GM12878 (cell line): Measurements from ENCODE around the gene MAPK1. TPM values are rescaled to one million over a fixed set of nuclear protein-coding genes. Genes with fewer than 3 reads are reported as not detected.
A peak's percentile ranks its signal among the peaks of the same experiment; 100 is the strongest.

Experiments
- ASH2L ChIP-seq: fragments of 300-600, 200-600 bp; sonication (generic); IDR thresholded peaks from 2 replicates; pipeline ENCODE4 v1.6.1; 2017; ENCODE audit warnings: low read depth, mild to moderate bottlenecking, borderline replicate concordance
- BHLHE40 ChIP-seq, 2 experiments: fragments of 450-650 bp in 1 of 2; IDR thresholded peaks; 2 replicates each; pipeline ENCODE4 v1.6.1; 2011 to 2017; ENCODE audit warnings: low read depth in 2 of 2, borderline replicate concordance in 1 of 2, improper control_type of control experiment in 1 of 2, low read length in 1 of 2, mild to moderate bottlenecking in 1 of 2
- CBX3 ChIP-seq: fragments of 200-600 bp; sonication (generic); IDR thresholded peaks from 2 replicates; pipeline ENCODE4 v1.6.1; 2016; ENCODE audit warnings: low read depth, borderline replicate concordance
- CHD1 ChIP-seq: IDR thresholded peaks from 2 replicates; pipeline ENCODE4 v1.6.1; 2012; ENCODE audit warnings: low read depth, low read length, improper control_type of control experiment
- CHD2 ChIP-seq: IDR thresholded peaks from 2 replicates; pipeline ENCODE4 v1.6.1; 2011; ENCODE audit warnings: low read depth, low read length, improper control_type of control experiment, borderline replicate concordance
- CREM ChIP-seq: IDR thresholded peaks from 2 replicates; pipeline ENCODE4 v1.6.1; 2014; ENCODE audit warnings: antibody characterized with exemption, low read depth
- FOXK2 ChIP-seq: fragments of 450-650 bp; IDR thresholded peaks from 2 replicates; pipeline ENCODE4 v1.6.1; 2017; ENCODE audit warnings: mild to moderate bottlenecking, moderate library complexity
- FOXM1 ChIP-seq: IDR thresholded peaks from 2 replicates; pipeline ENCODE4 v1.6.1; 2012; ENCODE audit warnings: low read depth, mild to moderate bottlenecking, inconsistent platforms, low read length, moderate library complexity
- KLF5 ChIP-seq: fragments of 450-650 bp; IDR thresholded peaks from 2 replicates; pipeline ENCODE4 v1.6.1; 2014; ENCODE audit warnings: mild to moderate bottlenecking; ENCODE audit not compliant: partially characterized antibody
- MTA2 ChIP-seq: fragments of 450-650 bp; IDR thresholded peaks from 2 replicates; pipeline ENCODE4 v1.6.1; 2016; ENCODE audit warnings: low read depth, mild to moderate bottlenecking, moderate library complexity
- MTA3 ChIP-seq: IDR thresholded peaks from 2 replicates; pipeline ENCODE4 v1.6.1; 2012; ENCODE audit warnings: low read length, inconsistent platforms, borderline replicate concordance
- MYB ChIP-seq: fragments of 150-350 bp; IDR thresholded peaks from 2 replicates; pipeline ENCODE4 v1.6.1; 2014; ENCODE audit warnings: mild to moderate bottlenecking, low read depth, low read length, borderline replicate concordance
- NFYA ChIP-seq: IDR thresholded peaks from 2 replicates; pipeline ENCODE4 v1.6.1; 2011; ENCODE audit warnings: low read depth, mild to moderate bottlenecking, low read length, improper control_type of control experiment, borderline replicate concordance
- NR2C1 ChIP-seq: fragments of 450-650 bp; IDR thresholded peaks from 2 replicates; pipeline ENCODE4 v1.6.1; 2017; ENCODE audit warnings: antibody characterized with exemption, mild to moderate bottlenecking, moderate library complexity
- NR2C2 ChIP-seq: IDR thresholded peaks from 2 replicates; pipeline ENCODE4 v1.6.1; 2011; ENCODE audit warnings: borderline replicate concordance, low read depth; ENCODE audit not compliant: control insufficient read depth, insufficient read length
- PAX8 ChIP-seq: fragments of 450-650 bp; IDR thresholded peaks from 2 replicates; pipeline ENCODE4 v1.6.1; 2017; ENCODE audit warnings: mild to moderate bottlenecking, moderate library complexity
- RAD51 ChIP-seq: fragments of 450-650 bp; IDR thresholded peaks from 2 replicates; pipeline ENCODE4 v1.6.1; 2016; ENCODE audit warnings: moderate library complexity, mild to moderate bottlenecking, inconsistent platforms
- RBBP5 ChIP-seq: fragments of 200-600 bp; sonication (generic); conservative IDR thresholded peaks from 2 replicates; pipeline ENCODE4 v1.6.1; 2016
- RUNX3 ChIP-seq: IDR thresholded peaks from 2 replicates; pipeline ENCODE4 v1.6.1; 2012; ENCODE audit warnings: low read length, inconsistent platforms
- SPI1 ChIP-seq: IDR thresholded peaks from 2 replicates; pipeline ENCODE4 v1.6.1; 2011; ENCODE audit warnings: low read depth, mild to moderate bottlenecking, low read length, moderate library complexity, borderline replicate concordance; ENCODE audit not compliant: insufficient read depth
- SREBF2 ChIP-seq: IDR thresholded peaks from 2 replicates; pipeline ENCODE4 v1.6.1; 2012; ENCODE audit warnings: mild to moderate bottlenecking, low read length
- STAT1 ChIP-seq: fragments of 450-650 bp; conservative IDR thresholded peaks from 2 replicates; pipeline ENCODE4 v1.6.1; 2014; ENCODE audit warnings: antibody characterized with exemption, mild to moderate bottlenecking
- TCF12 ChIP-seq: IDR thresholded peaks from 2 replicates; pipeline ENCODE4 v1.6.1; 2011; ENCODE audit warnings: low read depth, mild to moderate bottlenecking, low read length
- YBX1 ChIP-seq: fragments of 450-650 bp; IDR thresholded peaks from 2 replicates; pipeline ENCODE4 v1.6.1; 2016; ENCODE audit warnings: antibody characterized with exemption
- ZNF384 ChIP-seq: IDR thresholded peaks from 2 replicates; pipeline ENCODE4 v1.6.1; 2012; ENCODE audit warnings: low read depth, mild to moderate bottlenecking, low read length, improper control_type of control experiment, borderline replicate concordance
- polyA plus RNA-seq, 11 experiments: library from polyadenylated mRNA; depleted of rRNA in 4 of 11; unstranded in 6 of 11; stranded (reverse) in 5 of 11; fragments of >200 nt; fragmentation: Nextera tagmentation in 4 of 11; fragmentation: Illumina TruSeq in 1 of 11; extraction: Ambion mirVana in 4 of 11; extraction: Trizol in 1 of 11; gene quantifications; 1 replicate in 1 of 11; 2 replicates in 10 of 11; pipeline versions ENCODE4 v1.2.1 to v1.2.3, GENCODE V29; 2011 to 2016; ENCODE audit warnings: inconsistent platforms in 2 of 11, missing spikeins in 2 of 11, low read depth in 1 of 11
- total RNA-seq, 4 experiments: library from RNA; depleted of rRNA in 3 of 4; stranded (reverse); fragments of >200 nt in 3 of 4; fragmentation: Illumina TruSeq in 1 of 4; extraction: Trizol in 1 of 4; gene quantifications; 2 replicates each; pipeline versions ENCODE4 v1.2.1 to v1.2.3, GENCODE V29; 2013 to 2021
- TF ChIP-seq, protein P1 (sequence below): fragments of 450-650 bp; IDR thresholded peaks from 2 replicates; pipeline ENCODE4 v1.6.1; 2016; ENCODE audit warnings: mild to moderate bottlenecking
- TF ChIP-seq, protein P2 (sequence below): fragments of 450-650 bp; formaldehyde crosslinking; IDR thresholded peaks from 2 replicates; pipeline ENCODE4 v1.4.0; 2020; ENCODE audit warnings: mild to moderate bottlenecking, moderate library complexity
- TF ChIP-seq, protein P3 (sequence below): fragments of 450-650 bp; IDR thresholded peaks from 2 replicates; pipeline ENCODE4 v1.6.1; 2017; ENCODE audit warnings: mild to moderate bottlenecking, low read depth, inconsistent platforms; ENCODE audit not compliant: poor library complexity, severe bottlenecking

MAPK1 gene
- total and polyA plus RNA-seq, 10 of the 15 experiments (the other 5 are each of a cell fraction or from before 2014, with no cell fraction given): 7.0 to 123 (median 58.4) TPM

DNA sequence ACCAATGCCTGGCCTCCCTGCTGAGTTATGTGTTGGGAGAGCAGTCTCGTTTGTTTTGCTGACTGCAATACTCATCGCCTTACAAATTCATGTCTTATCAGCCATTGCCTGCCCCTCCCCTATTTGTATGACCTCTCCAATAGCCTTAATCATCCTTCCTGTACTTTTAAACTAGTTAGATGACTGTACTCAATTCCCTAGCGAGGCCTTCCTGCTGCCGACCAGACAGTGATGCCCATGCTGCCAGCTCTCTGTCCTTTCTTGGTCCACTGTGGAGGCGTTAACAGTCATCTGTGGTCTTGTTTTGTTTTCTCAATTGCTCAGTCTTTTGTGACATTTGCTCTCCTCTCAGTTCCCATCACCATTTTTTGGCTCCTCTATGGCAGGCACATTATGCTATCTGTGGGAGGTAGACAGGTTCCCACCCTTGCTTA is 111.6 kb downstream of the MAPK1 start (continued):
- TF ChIP-seq SREBF2 (no peak), SPI1 (no peak), CBX3 (no peak), NFYA (no peak), MYB (no peak), BHLHE40 (IDR thresholded peaks at IDR 0.05; ENCODE audit: borderline replicate concordance in 1 of 2, low read depth in 2 of 2, low read length in 1 of 2) (no peak; a peak in 1 of 4 replicates), KLF5 (no peak), PAX8 (no peak), NR2C2 (no peak), FOXK2 (no peak), RUNX3 (peak; percentile 68), ASH2L (no peak), FOXM1 (peak; percentile 10; the same call in 1 of the 2 replicates), CHD2 (no peak), RBBP5 (no peak), CHD1 (no peak), CREM (peak; percentile 68), MTA3 (no peak), MTA2 (peak; percentile 69), RAD51 (no peak), TCF12 (peak; percentile 57; the same call in 1 of the 2 replicates), STAT1 (no peak), ZNF384 (no peak), YBX1 (no peak), NR2C1 (no peak)
- TF ChIP-seq, protein P1, sequence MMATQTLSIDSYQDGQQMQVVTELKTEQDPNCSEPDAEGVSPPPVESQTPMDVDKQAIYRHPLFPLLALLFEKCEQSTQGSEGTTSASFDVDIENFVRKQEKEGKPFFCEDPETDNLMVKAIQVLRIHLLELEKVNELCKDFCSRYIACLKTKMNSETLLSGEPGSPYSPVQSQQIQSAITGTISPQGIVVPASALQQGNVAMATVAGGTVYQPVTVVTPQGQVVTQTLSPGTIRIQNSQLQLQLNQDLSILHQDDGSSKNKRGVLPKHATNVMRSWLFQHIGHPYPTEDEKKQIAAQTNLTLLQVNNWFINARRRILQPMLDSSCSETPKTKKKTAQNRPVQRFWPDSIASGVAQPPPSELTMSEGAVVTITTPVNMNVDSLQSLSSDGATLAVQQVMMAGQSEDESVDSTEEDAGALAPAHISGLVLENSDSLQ: peak; percentile 27; the same call in 1 of the 2 replicates
- TF ChIP-seq, protein P2, sequence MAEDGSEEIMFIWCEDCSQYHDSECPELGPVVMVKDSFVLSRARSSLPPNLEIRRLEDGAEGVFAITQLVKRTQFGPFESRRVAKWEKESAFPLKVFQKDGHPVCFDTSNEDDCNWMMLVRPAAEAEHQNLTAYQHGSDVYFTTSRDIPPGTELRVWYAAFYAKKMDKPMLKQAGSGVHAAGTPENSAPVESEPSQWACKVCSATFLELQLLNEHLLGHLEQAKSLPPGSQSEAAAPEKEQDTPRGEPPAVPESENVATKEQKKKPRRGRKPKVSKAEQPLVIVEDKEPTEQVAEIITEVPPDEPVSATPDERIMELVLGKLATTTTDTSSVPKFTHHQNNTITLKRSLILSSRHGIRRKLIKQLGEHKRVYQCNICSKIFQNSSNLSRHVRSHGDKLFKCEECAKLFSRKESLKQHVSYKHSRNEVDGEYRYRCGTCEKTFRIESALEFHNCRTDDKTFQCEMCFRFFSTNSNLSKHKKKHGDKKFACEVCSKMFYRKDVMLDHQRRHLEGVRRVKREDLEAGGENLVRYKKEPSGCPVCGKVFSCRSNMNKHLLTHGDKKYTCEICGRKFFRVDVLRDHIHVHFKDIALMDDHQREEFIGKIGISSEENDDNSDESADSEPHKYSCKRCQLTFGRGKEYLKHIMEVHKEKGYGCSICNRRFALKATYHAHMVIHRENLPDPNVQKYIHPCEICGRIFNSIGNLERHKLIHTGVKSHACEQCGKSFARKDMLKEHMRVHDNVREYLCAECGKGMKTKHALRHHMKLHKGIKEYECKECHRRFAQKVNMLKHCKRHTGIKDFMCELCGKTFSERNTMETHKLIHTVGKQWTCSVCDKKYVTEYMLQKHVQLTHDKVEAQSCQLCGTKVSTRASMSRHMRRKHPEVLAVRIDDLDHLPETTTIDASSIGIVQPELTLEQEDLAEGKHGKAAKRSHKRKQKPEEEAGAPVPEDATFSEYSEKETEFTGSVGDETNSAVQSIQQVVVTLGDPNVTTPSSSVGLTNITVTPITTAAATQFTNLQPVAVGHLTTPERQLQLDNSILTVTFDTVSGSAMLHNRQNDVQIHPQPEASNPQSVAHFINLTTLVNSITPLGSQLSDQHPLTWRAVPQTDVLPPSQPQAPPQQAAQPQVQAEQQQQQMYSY (CRISPR knock-in tag): no peak
- TF ChIP-seq, protein P3, sequence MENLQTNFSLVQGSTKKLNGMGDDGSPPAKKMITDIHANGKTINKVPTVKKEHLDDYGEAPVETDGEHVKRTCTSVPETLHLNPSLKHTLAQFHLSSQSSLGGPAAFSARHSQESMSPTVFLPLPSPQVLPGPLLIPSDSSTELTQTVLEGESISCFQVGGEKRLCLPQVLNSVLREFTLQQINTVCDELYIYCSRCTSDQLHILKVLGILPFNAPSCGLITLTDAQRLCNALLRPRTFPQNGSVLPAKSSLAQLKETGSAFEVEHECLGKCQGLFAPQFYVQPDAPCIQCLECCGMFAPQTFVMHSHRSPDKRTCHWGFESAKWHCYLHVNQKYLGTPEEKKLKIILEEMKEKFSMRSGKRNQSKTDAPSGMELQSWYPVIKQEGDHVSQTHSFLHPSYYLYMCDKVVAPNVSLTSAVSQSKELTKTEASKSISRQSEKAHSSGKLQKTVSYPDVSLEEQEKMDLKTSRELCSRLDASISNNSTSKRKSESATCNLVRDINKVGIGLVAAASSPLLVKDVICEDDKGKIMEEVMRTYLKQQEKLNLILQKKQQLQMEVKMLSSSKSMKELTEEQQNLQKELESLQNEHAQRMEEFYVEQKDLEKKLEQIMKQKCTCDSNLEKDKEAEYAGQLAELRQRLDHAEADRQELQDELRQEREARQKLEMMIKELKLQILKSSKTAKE: peak; percentile 72
